Eye (tissue), 1 donor: ENCODE data around the gene ZNF835.

ENCODE experiments used
- DNase-seq: peaks from one replicate; pipeline ENCODE4 v3.0.0-alpha.2; 2015

Gene ZNF835

GRCh38 chr19:56661248-56661647 is 10.3 kb downstream of the ZNF835 start:
- DNase-seq = no peak

GRCh38 chr19:56660381-56661107 is 11.0 kb downstream of the ZNF835 start:
- DNase-seq = peak; percentile 61

- DNase-seq = no peak
Measured at GRCh38 chr19:56654151-56654550, 17.4 kb downstream of the ZNF835 start.

- DNase-seq = no peak
Measured at GRCh38 chr19:56643460-56643955, 28.0 kb downstream of the ZNF835 start.

GRCh38 chr19:56642711-56643459 is 28.7 kb downstream of the ZNF835 start, which contains the start of gene SMIM17:
SMIM17 (plus strand) TSS chr19:56643159; CDS start chr19:56645668, 2,509 bp downstream.
- no peak for DNase-seq

GRCh38 chr19:56639217-56639616 is 32.3 kb downstream of the ZNF835 start:
- peak; percentile 76 for DNase-seq

GRCh38 chr19:56637976-56638555 is 33.5 kb downstream of the ZNF835 start:
- peak; percentile 96 for DNase-seq

GRCh38 chr19:56633021-56633420 is 38.5 kb downstream of the ZNF835 start:
- DNase-seq = no peak

GRCh38 chr19:56625708-56626107 is 45.8 kb downstream of the ZNF835 start:
- DNase-seq = no peak

- DNase-seq = no peak
Measured at GRCh38 chr19:56623006-56623405, 48.6 kb downstream of the ZNF835 start.

GRCh38 chr19:56622374-56622773 is 49.2 kb downstream of the ZNF835 start:
- no peak for DNase-seq

GRCh38 chr19:56619121-56619520 is 52.4 kb downstream of the ZNF835 start:
- DNase-seq = no peak

GRCh38 chr19:56617531-56617930 is 54.0 kb downstream of the ZNF835 start:
- no peak for DNase-seq

GRCh38 chr19:56613639-56614038 is 57.9 kb downstream of the ZNF835 start:
- DNase-seq = no peak

- no peak for DNase-seq
Measured at GRCh38 chr19:56612737-56613136, 58.8 kb downstream of the ZNF835 start.
